Superior temporal gyrus (tissue), 1 donor: ENCODE measurements around the gene SLC12A5.

Experiments used
- DNase-seq: peaks from one replicate; pipeline ENCODE4 v3.0.0-alpha.2; 2016; ENCODE audit errors: extremely low spot score

SLC12A5 gene

DNA sequence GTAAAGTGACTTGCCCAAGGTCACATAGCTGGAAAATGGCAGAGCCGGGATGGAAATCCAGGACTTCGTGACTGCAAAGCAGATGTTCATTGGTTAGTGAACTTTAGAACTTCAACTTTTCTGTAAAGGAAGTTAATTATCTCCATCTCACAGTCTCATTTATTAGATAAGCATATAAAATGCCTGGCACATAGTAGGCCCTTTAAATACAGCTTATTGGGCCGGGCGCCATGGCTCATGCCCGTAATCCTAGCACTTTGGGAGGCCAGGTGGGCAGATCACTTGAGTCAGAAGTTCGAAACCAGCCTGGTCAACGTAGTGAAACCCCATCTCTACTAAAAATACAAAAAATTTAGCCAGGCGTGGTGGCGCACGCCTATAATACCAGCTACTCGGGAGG is 22.1 kb upstream of the SLC12A5 start:
- DNase-seq: no peak

DNA sequence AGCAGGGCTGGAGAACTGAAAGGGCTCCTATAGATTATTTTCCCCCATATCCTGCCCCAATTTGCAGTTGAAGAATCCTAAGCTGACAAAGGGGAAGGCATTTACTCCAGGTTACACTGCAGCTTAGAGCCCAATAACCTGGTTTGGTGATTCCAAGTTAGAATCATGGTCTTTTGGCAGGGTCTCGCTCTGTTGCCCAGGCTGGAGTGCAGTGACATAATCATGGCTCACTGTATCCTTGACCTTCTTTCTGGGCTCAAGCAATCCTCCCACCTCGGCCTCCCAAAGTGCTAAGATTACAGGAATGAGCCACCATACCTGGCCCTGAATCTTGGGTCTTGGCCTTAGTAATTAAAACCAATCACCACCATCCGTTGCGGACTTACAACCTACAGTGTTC is 21.3 kb upstream of the SLC12A5 start:
- DNase-seq: no peak

DNA sequence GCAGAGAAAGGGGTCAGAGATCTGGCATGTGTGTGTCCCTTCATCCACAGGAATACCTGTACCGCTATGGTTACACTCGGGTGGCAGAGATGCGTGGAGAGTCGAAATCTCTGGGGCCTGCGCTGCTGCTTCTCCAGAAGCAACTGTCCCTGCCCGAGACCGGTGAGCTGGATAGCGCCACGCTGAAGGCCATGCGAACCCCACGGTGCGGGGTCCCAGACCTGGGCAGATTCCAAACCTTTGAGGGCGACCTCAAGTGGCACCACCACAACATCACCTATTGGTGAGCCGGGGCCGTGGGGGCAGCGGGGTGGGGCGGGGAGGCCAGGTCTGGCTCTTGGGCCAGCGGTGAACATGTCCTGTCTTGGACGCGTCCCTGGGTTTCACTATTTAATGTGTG is 19.2 kb upstream of the SLC12A5 start:
- DNase-seq: no peak

DNA sequence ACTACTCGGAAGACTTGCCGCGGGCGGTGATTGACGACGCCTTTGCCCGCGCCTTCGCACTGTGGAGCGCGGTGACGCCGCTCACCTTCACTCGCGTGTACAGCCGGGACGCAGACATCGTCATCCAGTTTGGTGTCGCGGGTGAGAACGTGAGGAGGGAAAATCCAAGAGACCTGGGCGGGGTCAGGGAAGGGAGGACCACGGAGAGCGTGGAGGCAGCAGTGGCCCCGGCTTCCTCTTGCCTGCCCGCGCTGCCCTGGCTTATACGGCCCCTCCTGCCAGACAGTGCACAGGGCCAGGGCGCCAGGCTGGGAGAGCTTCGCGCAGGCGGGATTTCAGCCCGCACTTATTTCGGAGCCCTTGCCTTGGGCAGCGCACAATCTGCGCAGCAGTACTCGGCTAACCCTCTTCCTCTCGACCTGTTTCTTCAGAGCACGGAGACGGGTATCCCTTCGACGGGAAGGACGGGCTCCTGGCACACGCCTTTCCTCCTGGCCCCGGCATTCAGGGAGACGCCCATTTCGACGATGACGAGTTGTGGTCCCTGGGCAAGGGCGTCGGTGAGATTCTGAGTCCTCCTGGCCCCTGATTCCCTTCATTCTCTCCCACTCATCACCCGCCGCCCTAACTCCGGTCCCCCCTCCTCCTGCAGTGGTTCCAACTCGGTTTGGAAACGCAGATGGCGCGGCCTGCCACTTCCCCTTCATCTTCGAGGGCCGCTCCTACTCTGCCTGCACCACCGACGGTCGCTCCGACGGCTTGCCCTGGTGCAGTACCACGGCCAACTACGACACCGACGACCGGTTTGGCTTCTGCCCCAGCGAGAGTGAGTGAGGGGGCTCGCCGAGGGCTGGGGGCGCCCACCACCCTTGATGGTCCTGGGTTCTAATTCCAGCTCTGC is 18.3 kb upstream of the SLC12A5 start:
- DNase-seq: no peak

DNA sequence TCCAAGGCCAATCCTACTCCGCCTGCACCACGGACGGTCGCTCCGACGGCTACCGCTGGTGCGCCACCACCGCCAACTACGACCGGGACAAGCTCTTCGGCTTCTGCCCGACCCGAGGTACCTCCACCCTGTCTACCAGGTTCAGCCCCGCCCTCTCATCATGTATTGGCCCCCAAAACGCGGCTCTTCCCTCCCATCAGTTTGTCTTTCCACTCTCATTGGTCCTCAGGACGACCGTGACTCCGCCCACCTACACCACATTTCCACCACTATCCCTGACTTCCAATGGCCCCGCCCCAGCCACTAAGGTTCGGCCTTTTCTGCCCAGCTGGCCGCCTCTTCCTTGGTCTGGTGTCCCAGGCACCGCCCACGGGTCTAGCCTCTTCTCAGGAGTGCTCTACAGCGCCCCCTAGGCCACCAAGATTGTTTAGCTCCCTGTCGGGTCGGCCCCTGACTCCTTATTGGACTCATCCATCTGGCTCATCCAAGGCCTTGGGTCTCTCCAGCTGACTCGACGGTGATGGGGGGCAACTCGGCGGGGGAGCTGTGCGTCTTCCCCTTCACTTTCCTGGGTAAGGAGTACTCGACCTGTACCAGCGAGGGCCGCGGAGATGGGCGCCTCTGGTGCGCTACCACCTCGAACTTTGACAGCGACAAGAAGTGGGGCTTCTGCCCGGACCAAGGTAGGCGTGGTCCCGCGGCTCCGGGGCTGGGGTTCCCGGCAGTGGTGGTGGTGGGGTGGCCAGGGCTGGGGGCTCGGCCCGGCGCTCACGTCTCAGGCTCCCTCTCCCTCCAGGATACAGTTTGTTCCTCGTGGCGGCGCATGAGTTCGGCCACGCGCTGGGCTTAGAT is 17.2 kb upstream of the SLC12A5 start:
- DNase-seq: no peak

DNA sequence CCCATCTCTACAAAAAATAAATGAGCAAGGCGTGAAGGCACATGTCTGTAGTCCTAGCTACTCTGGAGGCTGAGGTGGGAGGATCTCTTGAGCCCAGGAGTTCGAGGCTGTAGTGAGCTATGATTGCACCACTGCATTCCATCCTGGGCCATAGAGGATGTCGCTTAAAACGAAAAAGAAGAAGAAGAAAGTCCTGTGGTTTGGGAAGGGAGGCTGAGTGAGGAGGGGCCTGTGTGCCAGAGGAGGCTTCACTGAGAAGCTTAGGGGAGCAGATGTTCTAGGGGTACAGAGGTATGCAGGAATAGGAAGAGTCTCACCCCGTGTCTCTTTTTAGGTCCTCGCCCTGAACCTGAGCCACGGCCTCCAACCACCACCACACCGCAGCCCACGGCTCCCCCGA is 16.1 kb upstream of the SLC12A5 start:
- no peak for DNase-seq

DNA sequence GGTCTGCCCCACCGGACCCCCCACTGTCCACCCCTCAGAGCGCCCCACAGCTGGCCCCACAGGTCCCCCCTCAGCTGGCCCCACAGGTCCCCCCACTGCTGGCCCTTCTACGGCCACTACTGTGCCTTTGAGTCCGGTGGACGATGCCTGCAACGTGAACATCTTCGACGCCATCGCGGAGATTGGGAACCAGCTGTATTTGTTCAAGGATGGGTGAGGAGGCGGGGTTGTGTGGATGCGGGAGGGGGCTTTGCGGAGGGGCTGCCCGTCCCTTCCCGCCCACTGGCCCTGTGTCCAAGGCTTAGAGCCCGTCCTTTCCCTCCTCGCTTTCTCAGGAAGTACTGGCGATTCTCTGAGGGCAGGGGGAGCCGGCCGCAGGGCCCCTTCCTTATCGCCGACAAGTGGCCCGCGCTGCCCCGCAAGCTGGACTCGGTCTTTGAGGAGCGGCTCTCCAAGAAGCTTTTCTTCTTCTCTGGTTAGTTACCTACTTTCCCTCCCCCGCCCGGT is 15.6 kb upstream of the SLC12A5 start:
- DNase-seq: no peak

DNA sequence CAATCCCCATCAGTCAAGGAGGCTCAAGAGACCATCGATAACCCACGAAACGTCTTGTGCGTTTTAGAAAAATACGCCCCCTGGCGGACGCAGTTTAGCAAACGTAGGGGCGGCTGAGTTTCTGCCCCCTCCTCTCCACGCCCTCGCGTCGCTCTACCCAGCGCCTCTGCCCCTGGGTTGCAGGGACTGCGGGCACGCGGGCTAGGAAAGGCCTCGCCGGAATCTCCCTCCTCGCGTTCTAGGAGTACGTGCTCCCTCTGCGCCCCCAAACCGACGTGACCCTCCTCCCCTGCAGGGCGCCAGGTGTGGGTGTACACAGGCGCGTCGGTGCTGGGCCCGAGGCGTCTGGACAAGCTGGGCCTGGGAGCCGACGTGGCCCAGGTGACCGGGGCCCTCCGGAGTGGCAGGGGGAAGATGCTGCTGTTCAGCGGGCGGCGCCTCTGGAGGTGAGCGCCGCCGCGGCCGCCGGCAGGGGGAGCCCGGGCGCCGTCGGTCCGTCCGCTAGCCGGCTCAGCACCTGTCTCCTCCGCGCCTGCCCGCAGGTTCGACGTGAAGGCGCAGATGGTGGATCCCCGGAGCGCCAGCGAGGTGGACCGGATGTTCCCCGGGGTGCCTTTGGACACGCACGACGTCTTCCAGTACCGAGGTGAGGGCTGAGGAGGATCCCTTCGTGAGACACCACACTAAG is 15.0 kb upstream of the SLC12A5 start:
- DNase-seq: no peak

DNA sequence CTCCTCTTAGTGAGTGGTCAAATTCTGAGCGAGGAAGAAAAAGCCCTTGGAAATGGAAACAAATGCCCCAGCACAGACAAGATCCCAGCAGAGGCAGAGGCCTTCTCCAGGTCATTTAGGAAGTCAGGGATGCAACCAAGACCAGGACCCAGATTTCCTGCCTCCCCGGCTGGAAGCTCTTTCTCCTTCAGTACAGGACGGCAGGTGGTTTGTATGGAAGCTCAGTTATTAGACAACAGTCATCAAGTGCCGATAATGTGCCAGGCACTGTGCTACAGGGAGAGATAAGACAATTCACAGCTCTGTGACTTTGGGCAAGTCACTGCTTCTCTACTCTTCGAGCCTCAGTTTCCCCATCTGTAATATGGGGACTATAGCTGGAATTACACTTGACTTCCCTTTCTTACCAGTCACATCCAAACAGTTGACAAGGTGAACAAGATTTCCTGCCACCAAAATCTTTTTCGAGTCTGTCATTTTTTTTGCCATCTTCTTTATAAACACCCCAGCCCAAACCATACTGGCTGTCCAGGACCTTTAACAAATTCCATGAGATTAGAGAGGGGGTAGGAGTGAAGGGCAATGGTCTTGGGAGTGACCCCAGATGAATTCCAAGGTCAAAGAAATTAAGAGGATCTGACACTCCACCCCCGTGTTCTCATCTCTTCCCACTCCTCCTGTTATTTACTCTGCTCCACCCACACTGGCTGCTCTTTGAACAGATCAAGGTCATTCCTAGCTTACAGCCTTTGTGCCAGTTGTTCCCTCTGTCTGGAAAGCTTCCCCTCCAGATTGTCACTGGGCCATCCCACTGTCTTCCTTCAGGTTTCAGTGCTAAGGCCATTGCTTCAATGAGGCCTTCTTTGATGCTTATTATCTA is 14.3 kb upstream of the SLC12A5 start:
- DNase-seq: no peak

DNA sequence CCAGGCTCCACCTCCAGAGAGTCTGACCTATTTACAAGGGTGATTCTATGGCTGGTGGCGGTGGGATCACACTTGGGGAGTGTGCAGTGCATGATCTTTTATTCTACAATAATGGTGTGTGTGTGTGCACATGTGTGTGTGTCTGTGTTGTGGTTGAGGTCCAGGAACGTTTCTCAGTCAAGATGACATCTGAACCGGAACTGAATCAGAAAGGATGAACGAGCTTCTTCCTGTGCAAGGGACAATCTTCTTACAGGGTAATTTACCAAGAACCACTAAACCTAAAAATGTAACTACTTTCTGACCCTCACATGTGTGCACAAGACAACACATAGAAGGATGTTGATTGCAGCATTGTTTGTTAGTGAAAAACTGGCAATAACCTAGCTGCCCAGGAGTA is 11.7 kb upstream of the SLC12A5 start:
- no peak for DNase-seq

DNA sequence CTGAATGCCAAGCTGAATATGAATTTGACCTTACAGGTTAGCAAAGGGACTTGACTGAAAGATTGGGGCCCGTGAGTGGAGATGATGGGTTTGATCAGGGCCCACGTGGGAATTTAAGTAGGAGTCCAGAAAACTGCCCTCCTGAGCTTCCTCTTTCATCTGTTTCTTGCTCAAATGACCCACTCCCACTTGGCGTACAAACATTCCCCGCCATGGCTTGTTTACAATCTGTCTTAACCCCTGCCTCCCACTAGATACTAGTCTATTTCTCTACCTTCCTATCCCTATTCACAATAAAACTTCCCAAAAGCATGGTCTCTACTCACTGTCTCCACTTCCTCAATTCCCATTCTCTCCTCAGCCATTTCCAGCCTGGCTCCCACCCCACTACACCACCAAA is 10.9 kb upstream of the SLC12A5 start:
- no peak for DNase-seq

DNA sequence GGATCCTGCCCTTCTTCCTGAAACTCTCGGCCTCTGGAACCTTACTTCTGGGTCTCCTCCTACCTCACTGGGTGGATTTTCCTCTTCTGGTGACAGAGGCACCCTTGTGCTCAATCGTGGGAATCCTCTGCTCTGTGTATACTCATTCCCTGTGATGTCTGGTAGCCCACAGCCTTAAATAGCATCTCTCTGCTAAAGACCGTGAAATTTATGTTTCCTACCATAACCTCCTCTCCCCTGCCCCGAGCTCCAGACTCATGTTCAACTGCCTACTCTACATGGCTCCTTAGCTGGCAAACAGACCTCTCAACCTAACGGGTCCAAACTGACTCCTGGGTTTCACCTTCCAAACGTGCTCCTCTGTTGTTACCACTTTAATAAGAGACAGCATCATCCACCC is 10.4 kb upstream of the SLC12A5 start:
- DNase-seq: no peak

DNA sequence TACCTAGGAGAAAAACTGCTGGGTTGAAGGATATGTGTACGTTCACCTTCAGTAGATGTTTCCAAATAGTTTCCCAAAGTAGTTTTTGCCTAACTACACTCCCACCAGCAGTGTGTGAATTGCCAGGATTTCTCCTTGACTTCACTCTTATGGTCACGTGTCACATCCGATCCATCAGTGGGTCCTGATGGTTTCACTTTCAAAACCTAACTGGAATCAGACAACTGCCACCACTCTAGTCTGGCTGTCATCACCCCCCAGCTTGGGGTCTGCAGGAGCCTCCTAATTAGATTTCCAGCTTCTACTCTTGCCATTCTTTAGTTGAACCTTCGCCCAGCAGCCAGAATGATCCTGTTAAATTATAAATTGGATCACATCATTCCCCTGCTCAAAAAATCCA is 8.5 kb upstream of the SLC12A5 start:
- DNase-seq: no peak

DNA sequence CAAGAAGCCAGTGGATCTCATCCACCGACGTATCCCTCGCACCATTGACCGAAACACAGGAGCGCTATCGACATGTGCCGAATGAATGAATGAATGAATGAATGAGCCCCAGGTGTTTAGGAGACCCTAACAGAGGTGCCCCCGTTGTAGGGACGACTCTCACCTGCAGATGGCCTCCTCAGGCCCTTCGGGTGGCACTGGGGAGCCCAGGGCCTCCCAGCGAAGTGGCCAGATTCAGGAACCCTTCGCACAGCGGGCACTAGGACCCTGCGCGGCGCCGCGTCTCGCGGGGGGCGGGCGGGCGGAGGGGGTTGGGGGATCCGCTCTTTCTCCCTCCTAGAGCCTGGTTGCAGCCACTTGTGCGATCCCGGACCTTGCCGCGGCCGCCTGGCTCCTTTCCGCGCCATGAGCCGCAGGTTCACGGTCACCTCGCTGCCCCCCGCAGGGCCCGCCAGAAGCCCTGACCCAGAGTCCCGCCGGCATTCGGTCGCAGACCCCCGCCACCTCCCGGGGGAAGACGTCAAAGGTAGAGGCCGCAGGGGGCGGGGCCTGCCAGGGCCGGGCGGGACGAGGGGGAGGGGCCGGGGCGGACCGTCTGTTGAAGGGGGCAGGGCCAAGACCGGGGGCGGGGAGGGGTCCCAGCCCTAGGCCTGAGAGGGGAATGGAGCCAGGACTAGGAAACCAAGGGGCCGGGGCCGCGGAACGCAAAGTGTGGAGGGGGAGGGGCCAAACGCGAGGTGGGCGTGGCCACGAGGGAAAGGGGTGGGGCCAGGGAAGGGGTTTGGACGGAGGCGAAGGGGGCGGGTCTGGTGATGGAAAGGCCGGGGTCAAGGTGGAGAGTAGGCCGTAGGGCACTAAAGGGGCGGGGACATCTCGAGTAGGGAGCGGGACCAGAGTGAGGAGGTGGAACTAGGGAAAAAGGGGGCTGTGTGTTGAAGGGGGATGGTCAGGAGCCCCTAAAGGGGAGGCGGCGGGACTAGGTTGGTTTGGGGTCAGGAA is 7.4 kb upstream of the SLC12A5 start:
- no peak for DNase-seq

DNA sequence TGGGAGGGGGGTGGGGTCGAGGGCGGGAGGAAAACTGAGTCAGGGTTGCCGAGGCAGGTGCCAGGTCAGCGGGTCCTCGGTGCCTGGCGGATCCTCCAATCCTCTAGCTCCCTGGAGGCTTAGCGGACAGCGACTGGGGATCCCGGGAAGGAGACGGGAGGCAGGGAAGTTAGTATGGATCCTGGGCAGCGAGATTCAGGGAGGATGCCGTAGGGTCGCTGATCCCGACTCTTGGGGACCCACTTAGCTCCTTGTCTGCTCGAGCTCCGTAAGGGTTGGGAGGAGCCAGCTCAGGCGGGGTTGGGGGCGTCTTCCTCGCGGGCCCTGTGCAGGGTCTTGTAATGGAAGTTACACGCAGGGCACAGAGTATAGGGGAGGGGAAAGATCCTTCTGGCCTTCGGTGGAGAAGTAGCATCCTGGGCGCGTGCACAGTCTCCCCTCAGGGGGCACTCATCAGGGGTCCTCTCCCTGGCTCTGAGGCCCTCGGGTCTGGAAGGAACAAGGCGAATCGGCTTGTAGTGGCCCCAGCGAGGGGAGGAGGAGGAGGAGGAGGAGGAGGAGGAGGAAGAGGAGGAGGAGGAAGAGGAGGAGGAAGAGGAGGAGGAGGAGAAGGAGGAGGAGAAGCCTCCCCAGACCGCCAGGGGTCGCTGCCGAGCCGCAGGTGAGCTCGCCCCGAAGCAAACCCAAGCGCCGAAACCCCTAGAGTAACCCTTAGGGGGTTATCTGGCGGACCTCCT is 6.4 kb upstream of the SLC12A5 start:
- peak; percentile 82 for DNase-seq

DNA sequence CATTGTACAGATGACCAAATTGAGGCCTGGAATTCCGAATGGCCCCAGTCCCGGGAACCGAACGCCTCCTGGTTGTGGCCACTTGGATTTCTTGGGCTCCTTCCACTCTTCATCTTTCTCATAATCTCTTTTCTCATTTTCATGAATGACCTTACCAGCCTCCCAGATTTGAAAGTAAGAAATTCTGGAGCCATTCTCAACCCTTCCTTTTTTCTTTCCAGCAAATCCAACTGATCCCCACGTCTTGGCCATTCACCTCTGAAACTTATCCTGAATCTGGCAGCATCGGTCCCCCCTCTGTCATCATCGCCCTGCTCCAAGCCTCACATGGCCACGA is 5.9 kb upstream of the SLC12A5 start:
- no peak for DNase-seq

DNA sequence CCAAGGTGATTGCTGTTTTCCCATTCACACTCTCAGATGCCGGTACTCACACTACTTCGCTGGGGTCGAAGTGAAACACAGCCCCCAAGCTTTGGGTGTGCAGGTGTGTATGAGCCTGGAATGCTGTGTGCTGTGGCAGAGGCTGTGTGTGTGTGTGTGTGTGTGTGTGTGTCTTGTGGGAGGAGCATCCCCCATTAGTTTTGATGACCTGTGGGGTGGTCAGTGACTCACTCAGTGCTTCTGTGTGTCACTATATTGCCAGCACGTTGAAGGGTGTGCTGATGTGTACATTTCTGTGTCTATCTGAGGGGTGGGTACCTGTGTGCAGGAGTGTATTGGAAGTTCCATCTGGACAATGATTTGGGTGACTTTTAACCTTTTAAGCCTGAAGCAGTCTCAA is 5.0 kb upstream of the SLC12A5 start:
- DNase-seq: no peak

DNA sequence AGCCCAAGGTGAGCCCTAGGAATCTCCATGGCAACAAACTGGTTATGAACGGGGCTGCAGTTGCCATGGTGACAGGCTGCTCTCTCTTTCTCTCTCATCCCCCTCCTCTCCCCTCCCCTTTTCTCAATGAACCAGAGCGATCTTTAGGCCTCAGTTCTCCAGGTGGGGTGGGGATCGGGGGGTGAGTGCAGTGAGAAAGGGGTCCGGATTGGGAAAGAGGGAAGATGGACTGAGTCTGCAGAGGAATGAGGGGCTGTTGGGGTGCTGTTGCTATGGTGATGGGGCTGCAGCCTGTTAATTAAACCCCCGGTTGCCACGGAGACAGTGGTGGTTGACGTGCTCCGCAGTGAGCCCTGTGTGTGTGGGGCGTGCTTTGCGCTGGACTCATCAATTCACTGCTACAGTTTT is 3.6 kb upstream of the SLC12A5 start:
- no peak for DNase-seq

DNA sequence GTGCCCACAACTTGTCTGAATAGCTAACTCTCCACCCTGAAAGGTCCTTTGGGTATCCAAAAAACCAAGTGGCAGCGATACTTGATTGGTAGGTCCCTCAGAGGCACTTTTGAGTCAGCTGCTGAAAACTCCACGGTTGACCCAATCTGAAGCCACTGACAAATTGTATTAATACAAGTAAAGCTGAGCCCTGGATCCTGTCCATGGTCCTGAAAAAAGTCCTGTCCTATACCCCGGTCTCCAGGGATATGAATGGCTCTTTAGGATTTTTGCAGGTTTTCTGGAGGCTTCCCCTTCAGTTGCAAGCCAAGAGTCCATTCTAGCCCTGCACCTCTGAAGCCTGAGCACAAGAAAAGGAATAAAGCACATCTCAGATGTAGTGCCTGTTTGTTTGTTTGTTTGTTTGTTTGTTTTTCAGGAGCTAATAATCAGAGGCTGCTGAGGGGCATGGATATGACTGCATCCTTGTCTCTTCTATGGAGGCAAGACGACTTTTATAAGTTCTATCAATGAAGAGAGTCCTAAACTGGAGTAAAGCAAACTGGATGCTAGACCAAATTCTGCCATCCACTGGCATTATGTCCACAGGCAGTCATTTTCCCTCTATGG is 1.7 kb upstream of the SLC12A5 start:
- peak; percentile 47 for DNase-seq
